DMS53 (cell line): ENCODE data around the gene CACNG6.
"Not testable (repeated sequence)": the region's sequence is repeated elsewhere in the genome, so short reads cannot be mapped to it uniquely, and the experiment has no call there.

Source experiments
- DNase-seq: peaks from one replicate; lab custom pipeline; 2025; lab: John Stamatoyannopoulos, UW

CACNG6 gene

DNA sequence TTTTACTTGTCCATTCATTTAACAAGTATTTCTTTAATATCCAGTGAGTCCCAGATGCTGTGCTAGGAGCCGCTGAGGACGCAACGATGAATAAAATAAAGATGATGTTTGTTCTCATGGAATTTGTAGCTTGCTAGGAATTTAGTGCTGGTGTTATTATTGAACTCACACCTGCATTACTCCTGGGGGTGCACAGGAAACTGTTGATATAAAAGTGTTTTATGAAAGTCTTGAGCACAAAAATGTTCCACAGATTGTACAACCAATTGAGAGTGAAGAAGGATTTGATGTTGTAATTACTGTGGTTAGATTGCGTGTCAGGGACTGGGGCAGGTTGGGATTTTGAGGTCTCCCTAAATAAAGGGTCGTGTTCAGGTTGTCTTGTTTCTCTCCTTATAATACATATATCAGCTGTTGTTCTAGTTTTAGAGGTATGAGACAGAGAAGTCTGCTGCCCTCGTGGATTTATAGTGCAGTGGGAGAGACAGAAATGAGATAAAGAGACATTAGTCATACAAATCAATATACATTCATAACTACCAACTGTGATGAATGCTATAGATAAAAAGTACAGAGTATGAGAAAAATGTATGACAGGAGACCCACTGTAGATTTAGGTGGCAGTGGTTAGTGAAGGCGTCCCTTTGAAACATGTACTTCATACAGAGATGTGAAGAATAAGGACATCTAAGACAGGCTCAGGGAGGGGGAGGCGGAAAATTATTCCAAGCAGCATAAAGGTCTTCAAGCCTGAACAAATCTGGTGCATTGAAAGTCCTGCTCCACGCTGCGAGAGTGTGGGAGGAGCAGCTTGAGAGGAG is 11.3 kb downstream of the CACNG6 start:
- DNase-seq, result no peak

GRCh38 chr19:54009440-54009839 is 18.0 kb downstream of the CACNG6 start:
- no peak for DNase-seq

DNA sequence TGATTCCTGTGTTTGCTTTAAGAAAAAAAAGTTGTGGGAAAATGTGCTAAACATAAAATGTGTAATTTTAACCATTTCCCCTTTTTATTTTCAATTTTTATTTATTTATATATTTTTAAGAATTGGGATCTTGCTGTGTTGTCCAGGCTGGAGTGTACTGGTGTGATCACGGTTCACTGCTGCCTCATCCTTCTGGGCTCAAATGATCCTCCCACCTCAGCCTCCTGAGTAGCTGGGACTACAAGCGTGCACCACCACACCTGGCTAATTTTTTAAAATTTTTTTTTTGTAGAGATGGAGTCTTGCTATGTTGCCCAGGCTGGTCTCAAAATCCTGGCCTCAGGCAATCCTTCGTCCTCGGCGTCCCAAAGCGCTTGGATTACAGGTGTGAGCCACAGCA is 19.0 kb downstream of the CACNG6 start:
- DNase-seq, result no peak

DNA sequence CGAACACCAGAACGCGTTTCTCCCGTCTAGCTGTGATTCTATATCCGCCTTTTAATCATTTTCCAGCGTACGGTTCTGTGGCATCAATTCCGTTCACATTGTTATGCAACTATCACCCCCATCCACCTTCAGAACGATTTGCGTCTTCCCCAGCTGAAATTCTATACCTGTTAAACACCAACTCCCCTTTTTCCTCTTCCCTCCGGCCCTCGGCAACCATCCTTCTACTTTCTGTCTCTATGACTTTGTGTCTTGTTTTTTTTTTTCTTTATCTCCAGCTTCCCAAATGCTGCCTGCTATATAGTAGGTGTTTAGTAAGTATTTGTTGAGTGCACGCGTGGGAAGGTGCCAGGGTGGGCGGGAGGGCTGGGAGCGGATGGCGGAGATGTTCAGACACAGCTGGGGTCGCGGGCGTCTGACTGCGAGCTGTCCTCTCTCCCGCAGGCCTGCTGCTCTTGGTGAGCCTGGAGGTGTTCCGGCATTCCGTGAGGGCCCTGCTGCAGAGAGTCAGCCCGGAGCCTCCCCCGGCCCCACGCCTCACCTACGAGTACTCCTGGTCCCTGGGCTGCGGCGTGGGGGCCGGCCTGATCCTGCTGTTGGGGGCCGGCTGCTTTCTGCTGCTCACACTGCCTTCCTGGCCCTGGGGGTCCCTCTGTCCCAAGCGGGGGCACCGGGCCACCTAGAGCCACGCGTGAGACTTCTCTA is 20.2 kb downstream of the CACNG6 start:
- no peak for DNase-seq

DNA sequence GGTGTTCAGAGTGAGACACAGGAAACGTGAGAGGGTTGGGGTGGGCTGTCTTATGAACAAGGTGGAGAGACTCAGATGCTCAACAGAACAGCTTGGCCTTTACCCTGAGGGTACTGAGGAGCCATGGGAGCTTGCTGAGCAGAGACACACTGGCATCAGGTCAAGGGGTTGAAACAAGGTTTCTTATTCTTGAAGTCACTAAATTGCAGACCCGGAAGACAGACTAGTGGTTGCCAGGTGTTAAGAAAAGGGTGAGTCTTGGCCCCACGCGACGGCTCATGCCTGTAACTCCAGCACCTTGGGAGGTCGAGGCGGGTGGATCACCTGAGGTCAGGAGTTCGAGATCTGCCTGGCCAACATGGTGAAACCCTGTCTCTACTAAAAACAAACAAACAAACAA is 22.4 kb downstream of the CACNG6 start:
- no peak for DNase-seq

DNA sequence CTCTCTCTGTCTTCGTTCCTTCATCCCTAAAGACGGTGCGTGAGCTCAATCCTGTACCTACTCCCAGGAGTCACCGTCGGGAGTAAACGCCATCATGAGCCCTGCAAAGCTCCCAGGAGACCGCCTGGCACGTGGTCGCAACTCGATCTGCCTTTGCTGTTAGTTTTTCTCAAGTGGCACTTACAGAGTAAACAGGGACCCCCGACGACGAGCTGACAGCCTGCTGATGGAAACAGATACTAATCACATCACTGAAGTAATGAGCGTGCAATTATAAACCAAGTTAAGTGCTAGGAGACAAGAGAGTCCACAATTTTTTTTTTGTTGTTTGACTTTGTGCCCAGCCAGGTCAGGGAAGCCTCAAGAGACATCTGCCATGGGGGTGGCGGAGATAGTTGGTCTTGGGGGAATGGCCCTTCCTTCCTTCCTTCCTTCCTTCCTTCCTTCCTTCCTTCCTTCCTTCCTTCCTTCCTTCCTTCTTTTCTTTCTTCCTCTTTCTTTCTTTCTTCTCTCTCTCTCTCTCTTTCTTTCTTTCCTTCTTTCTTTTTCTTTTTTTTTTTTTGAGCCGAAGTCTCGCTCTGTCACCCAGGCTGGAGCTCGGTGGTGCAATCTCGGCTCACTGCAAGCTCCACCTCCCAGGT is 23.6 kb downstream of the CACNG6 start:
- no peak for DNase-seq

- DNase-seq, result peak; percentile 29
These were observed 25.8 kb downstream of the CACNG6 start for GRCh38 chr19:54017261-54017660.

GRCh38 chr19:54021363-54021762 is 29.9 kb downstream of the CACNG6 start:
- no peak for DNase-seq

DNA sequence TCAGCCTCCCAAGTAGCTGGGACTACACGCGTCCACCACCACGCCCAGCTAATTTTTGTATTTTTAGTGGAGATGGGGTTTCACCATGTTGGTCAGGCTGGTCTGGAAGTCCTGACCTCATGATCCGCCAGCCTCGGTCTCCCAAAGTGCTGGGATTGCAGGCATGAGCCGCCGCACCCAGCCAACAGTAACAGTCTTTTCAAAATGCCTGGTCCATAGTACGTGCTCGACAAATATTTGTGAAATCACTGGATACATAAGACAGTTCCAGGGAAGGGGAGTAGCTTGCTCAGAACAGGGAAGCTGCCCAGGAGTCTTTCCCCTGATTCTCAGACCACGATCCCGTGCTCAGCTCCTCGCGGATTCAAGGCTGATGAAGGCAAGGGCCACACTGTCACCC is 30.5 kb downstream of the CACNG6 start:
- no peak for DNase-seq

- no peak for DNase-seq
These were observed 31.8 kb downstream of the CACNG6 start for GRCh38 chr19:54023191-54023590.

DNA sequence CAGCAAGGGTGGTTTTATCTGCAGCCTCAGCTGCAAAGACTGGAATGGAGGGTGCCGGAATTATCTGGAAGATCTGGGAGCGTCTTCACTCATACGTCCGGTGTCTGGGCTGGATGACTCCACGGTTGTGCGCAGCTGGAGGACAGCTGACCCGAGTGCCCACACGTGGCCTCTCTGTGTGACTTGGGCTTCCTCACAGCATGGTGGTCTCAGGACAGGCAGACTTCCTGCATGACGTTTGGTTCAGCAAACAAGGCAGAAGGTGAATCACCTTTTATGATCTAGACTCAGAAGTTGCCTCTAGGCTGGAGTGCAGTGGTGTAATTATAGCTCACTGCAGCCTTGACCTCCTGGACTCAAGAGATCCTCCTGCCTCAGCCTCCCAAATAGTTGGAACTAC is 33.2 kb downstream of the CACNG6 start:
- DNase-seq, result no peak

DNA sequence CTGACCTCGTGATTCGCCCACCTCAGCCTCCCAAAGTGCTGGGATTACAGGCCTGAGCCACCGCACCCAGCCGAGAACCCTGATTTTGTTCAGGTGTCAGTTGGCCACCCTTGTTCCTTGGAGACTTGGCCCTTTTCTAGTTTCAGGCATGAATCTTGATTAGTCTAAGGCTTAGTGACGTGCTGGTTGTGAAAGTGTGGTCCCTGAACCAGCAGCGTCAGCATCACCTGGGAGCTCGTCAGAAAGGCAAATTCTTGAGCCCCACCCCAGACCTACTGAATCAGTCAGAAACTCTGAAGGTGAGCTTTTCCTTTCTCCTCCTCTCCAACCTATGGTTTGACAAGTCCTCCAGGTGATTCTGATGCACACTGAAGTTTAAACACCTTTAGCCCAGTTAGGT is 35.2 kb downstream of the CACNG6 start:
- no peak for DNase-seq

GRCh38 chr19:54029301-54029700 is 37.9 kb downstream of the CACNG6 start:
- DNase-seq, result no peak

- DNase-seq, result peak; percentile 56
These were observed 38.6 kb downstream of the CACNG6 start for GRCh38 chr19:54029930-54030490.

GRCh38 chr19:54030895-54031586 is 39.6 kb downstream of the CACNG6 start:
- no peak for DNase-seq

DNA sequence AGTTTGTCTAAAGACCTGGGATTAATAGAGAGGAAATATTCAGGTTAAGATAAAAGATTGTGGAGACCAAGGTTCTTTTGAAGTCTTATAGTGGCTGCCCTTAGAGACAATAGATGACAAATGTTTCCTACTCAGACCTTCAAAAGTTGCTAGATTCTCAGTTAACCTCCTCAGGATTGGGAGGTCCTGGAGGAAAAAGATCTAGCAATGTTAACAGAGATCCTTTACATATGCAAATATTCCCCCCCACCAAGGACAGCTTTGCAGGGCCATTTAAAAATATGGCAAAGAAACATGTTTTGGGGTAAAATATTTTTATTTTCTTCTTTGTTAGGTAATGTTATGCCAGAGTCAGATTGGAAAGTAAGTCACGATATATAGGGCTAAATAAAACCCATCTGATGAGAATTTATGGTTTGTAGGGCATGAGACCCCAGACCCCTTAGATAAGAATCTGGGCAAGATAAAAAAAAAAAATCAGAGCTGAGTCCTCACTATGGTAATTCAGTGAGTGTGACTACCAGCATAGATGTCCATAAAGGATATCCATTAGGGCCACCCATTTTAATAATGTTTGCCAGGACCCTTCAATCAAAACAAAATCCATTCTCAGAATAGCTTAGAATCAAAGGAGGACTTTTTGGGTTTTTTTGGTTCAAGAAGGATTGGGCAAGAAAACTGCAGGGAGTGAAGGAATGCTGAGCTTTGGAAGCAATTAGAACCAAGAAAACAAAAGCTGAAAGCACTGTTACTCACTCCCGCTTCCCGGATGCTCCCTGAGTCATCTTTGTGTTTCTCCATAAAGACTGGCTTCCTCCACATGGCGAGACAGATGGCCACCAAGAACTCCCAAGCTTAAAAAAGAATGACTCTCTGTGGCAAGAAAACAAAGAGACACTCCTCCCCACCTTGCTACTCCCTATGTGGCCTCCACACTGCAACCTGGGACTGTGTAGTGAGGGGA is 44.1 kb downstream of the CACNG6 start:
- no peak for DNase-seq

DNA sequence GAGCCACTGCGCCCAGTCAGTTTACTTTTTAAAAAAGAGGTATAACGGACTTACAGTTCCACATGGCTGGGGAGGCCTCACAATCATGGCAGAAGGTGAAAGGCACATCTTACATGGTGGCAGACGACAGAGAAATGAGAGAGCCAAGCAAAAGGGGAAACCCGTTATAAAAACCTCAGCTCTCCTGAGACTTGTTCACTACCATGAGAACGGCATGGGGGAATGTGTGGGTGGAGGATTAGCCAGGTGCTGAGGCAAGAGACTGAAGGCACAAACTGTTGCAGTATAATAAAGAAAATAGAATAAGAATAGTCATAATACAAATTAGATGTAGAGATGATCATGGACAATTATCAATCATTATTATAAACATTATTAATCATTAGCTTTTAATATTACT is 45.1 kb downstream of the CACNG6 start:
- DNase-seq, result not testable (repeated sequence)

GRCh38 chr19:54040003-54040402 is 48.6 kb downstream of the CACNG6 start:
- no peak for DNase-seq

GRCh38 chr19:54041969-54042606 is 50.7 kb downstream of the CACNG6 start:
- no peak for DNase-seq

DNA sequence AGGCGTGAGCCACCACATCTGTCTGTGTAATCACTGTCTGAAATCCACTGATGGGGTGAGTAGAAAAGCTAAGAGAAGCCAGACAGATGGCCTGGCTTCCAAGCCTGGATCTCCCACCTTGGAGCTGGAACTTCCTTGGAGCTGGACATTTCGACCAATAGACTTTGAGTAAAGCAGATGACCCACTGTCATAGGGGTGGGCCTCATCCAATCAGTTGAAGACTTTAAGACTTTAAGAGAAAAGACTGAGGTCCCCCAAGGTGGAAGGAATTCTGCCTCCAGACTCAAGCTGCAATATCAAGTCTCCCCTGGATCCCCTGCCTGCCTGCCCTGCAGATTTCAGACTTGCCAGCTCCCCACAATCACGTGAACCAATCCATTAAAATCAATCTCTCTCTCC is 51.6 kb downstream of the CACNG6 start:
- DNase-seq, result no peak
